Measurements from ENCODE around the gene DCAF6.

DCAF6 gene

GRCh38 chr1:168007691-168008090, 71.2 kb downstream of the DCAF6 start:
- TF ChIP-seq, protein P1, sequence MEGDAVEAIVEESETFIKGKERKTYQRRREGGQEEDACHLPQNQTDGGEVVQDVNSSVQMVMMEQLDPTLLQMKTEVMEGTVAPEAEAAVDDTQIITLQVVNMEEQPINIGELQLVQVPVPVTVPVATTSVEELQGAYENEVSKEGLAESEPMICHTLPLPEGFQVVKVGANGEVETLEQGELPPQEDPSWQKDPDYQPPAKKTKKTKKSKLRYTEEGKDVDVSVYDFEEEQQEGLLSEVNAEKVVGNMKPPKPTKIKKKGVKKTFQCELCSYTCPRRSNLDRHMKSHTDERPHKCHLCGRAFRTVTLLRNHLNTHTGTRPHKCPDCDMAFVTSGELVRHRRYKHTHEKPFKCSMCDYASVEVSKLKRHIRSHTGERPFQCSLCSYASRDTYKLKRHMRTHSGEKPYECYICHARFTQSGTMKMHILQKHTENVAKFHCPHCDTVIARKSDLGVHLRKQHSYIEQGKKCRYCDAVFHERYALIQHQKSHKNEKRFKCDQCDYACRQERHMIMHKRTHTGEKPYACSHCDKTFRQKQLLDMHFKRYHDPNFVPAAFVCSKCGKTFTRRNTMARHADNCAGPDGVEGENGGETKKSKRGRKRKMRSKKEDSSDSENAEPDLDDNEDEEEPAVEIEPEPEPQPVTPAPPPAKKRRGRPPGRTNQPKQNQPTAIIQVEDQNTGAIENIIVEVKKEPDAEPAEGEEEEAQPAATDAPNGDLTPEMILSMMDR (IDR thresholded peaks at IDR 0.05; ENCODE audit: low read depth, low read length): no peak
- no peak overlapping the region for H3K4me3 ChIP-seq (ENCODE audit: low read depth, low read length)

GRCh38 chr1:168008595-168008994, 72.1 kb downstream of the DCAF6 start:
- TF ChIP-seq, protein P1 (IDR thresholded peaks at IDR 0.05; ENCODE audit: low read depth, low read length): no peak
- H3K4me3 ChIP-seq (ENCODE audit: low read depth, low read length): no peak overlapping the region

GRCh38 chr1:168009322-168009721, 72.8 kb downstream of the DCAF6 start:
- no peak overlapping the region for H3K4me3 ChIP-seq (ENCODE audit: low read depth, low read length)
- TF ChIP-seq, protein P1 (IDR thresholded peaks at IDR 0.05; ENCODE audit: low read depth, low read length): no peak

DNA sequence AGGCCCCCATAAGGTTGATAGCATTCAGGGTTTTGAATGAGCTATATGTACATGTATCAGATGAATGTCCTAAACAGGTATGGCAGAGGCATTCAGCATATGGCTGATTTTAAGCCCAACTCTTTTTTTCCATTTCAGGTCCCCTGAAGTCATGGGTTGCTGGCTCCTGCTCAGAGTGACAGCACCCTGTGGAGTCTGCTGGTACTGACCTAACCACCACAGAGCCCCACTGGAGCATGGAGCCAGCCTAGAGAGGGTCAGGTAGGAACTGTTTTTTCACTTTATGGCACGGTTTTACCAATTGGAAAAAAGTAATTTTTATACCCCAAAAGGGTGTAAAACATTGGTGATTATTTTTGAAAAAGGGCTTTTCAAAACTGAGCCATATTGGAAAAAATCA, 82.9 kb downstream of the DCAF6 start:
- H3K4me3 ChIP-seq (ENCODE audit: low read depth, low read length): no peak overlapping the region
- TF ChIP-seq, protein P1 (IDR thresholded peaks at IDR 0.05; ENCODE audit: low read depth, low read length): no peak

- H3K4me3 ChIP-seq (ENCODE audit: low read depth, low read length): no peak overlapping the region
- TF ChIP-seq, protein P1 (IDR thresholded peaks at IDR 0.05; ENCODE audit: low read depth, low read length): no peak
These were observed 94.7 kb downstream of the DCAF6 start for GRCh38 chr1:168031198-168031597.

DNA sequence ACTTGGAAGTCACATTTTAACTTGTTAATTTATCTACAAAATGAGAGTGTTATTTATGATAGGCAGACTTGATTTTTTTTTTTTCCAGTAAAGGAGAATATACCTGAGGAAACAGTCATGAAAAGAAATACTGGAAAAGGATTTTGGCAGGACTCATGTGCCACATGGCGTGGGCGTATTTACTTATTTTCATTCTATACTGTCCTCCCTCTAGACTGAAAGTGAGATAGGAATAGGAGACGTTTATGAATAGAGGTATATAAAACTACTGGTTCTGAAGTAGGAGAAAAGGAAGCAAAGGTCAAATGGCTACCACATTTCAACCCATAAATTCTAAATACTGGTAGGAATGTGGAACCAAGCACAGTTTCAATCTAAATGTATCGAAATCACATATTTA, 95.1 kb downstream of the DCAF6 start:
- TF ChIP-seq, protein P1 (IDR thresholded peaks at IDR 0.05; ENCODE audit: low read depth, low read length): no peak
- H3K4me3 ChIP-seq (ENCODE audit: low read depth, low read length): no peak overlapping the region

- TF ChIP-seq, protein P1 (IDR thresholded peaks at IDR 0.05; ENCODE audit: low read depth, low read length): no peak
- no peak overlapping the region for H3K4me3 ChIP-seq (ENCODE audit: low read depth, low read length)
These were observed 95.5 kb downstream of the DCAF6 start for GRCh38 chr1:168032029-168032428.

Measured in WI38 (cell line).